GM12865 (cell line): Measurements from ENCODE around the gene HSD11B1.

ENCODE experiments used
- DNase-seq: peaks from one replicate; pipeline ENCODE4 v3.0.0; 2010; ENCODE audit warnings: low read depth
- H3K4me3 ChIP-seq: 2 replicates; pipeline ENCODE4 v1.5.1; 2011; ENCODE audit warnings: mild to moderate bottlenecking, low read depth, low read length, control low read depth
- TF ChIP-seq, protein P1 (sequence below): IDR thresholded peaks from 2 replicates; pipeline ENCODE4 v1.5.1; 2011; ENCODE audit warnings: low read length, control low read depth, low read depth, inconsistent platforms; ENCODE audit not compliant: insufficient read depth; ENCODE audit errors: missing control alignments

Gene HSD11B1

DNA sequence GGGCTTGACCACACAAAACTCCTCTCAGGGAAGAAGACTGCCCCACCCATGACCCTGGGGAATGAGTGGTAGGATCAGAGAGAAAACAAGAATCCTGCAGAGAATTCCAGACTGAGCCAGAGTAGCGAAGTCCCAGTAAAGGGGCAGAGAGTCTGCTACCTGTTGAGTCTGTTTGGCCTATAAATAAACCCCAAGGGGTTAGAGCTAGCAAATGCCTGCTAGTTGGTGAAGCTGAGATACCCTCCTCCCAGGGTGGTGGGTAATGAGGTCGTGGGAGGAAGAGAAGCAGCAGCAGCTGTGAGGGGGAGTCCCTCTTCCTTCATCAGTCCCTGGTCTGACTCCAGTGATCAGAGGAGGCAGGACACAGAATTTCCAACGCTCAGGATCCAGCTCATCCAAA is 53.8 kb downstream of the HSD11B1 start:
- TF ChIP-seq, protein P1, sequence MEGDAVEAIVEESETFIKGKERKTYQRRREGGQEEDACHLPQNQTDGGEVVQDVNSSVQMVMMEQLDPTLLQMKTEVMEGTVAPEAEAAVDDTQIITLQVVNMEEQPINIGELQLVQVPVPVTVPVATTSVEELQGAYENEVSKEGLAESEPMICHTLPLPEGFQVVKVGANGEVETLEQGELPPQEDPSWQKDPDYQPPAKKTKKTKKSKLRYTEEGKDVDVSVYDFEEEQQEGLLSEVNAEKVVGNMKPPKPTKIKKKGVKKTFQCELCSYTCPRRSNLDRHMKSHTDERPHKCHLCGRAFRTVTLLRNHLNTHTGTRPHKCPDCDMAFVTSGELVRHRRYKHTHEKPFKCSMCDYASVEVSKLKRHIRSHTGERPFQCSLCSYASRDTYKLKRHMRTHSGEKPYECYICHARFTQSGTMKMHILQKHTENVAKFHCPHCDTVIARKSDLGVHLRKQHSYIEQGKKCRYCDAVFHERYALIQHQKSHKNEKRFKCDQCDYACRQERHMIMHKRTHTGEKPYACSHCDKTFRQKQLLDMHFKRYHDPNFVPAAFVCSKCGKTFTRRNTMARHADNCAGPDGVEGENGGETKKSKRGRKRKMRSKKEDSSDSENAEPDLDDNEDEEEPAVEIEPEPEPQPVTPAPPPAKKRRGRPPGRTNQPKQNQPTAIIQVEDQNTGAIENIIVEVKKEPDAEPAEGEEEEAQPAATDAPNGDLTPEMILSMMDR: no peak
- DNase-seq: no peak
- H3K4me3 ChIP-seq: no peak overlapping the region

DNA sequence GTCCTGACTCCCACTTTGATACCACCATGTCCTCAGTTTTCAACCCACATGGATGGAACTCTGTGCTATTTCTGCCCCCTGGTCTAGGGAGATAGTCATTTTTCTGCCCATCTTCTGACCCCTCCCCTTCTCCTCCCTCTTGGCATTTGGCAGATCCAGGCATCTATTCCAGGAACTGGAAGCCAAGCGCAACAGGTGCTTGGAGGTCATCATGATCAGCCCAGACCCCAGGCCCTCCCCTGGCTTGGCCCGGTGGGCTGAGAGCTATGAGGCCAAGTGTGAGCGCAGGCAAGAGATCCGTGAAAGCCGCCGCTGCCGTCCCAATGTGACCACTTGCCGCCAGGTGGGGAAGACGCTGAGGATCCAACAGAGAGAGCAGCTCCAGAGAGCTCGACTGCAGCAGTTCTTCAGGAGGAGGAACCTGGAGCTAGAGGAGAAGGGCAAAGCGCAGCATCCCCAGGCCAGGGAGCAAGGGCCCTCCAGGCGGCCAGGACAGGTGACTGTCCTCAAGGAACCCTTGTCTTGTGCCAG is 55.2 kb downstream of the HSD11B1 start:
- H3K4me3 ChIP-seq: no peak overlapping the region
- TF ChIP-seq, protein P1: no peak

DNA sequence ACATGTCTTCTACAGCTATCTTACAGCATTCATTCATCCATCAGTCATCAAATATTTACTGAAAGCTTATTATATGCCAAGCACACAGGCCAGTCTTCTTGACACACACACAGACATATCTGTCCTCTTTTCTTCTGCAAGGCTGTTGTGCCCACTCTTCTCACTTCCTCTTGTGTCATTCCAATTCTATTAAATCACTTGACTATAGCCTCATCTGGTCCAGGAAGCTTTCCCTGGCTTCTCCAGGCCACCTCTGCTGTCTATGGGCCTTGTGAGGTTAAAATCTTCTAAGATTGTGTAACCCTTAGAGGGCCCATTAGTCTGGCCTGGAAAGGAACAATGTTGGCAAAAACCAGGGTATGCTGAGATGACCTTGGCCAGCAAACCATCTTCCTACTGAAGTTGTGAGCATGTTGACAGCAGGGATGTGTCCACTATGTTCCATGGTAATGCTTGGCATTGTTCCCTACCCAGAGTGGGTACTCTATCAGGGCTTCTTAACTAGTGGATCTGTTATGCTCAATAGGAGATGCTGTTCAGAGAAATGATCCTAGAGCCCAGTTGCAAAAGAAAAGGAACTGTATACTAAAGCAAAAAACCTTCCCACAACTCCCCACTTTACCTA is 56.5 kb downstream of the HSD11B1 start:
- no peak for DNase-seq
- H3K4me3 ChIP-seq: no peak overlapping the region
- TF ChIP-seq, protein P1: no peak

More for the DNA sequence above, 55.2 kb downstream of the HSD11B1 start:
- DNase-seq: no peak

DNA sequence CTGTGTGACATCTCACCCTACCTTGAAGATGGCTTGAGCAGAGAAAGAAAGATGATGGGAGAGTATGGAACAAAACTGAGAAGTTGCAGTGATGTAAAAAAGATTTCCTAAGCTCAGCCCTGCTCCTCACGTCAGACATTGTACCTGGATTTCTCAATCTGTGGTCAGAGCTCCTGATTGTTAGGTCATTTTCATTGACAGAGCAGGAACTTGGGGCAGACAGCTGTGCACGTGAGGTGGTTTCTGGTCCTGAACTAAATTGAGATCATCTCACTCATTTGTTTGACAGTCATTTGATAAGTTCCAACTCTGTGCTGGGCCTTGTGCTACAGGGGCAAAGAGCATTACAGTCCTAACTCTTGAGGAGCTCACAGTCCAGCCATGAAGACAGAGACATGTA is 61.4 kb downstream of the HSD11B1 start:
- TF ChIP-seq, protein P1: no peak
- no peak for DNase-seq
- H3K4me3 ChIP-seq: no peak overlapping the region

DNA sequence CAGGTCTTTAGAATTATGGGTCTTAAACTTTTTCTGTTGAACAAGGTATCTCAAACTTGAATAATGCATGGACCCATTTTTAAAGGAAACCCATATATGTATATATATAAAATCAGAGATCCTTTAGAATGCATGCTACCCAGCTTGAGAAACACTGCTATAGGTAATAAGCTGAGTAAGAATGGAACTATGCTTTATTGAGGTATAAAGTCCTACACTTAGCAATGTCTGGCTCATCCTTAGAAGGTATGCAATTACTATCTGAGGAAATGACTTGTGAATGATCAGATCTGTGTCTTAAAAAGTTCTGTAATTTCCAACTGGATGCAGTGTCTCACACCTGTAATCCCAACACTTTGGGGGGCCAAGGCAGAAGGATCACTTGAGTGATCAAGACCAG is 62.5 kb downstream of the HSD11B1 start:
- H3K4me3 ChIP-seq: no peak overlapping the region
- no peak for DNase-seq
- TF ChIP-seq, protein P1: no peak

DNA sequence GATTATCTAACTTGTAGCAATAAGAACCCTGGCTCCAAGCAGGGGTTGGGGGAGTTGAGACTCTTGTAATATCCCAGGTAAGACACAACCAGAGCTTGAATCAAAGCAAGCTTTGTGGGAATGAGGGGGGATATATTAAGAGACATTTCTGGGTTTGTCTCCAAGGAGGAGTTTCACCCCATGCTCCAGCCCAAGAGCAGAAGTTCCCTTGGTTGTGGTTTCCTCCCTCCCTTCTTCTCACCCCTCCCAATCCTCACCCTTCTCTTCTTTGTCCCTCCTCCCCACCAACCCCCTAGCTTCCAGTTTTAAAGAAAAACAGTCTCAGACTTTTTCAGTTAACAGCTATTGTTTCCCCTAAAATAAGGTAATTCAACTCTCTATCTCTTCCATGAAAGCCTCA is 63.1 kb downstream of the HSD11B1 start:
- no peak for DNase-seq
- H3K4me3 ChIP-seq: peak overlapping the region; percentile 77
- TF ChIP-seq, protein P1: no peak

DNA sequence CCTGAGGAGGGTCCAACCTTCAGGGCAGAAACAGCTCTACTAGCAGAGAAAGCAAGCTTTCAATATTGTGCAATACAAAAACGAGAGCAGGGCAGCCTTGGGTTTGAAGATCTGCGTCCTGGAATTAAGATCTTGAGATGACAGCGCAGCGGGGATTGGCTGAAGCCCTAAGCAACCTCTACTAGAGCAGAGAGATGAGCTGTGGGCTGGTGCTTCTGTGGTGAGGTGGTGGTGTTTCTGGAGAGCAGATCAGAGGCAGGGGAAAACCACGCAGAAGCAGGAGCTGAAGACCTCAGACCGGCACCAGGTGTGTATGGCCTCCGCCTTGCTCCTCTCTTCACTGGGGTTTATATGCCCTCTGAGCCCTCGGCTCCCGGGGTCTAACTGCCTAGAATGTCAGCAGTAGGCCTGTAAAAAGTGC is 63.7 kb downstream of the HSD11B1 start:
- peak; percentile 96 for DNase-seq
- TF ChIP-seq, protein P1: no peak
- peak overlapping the region; percentile 77 for H3K4me3 ChIP-seq
